HFFc6 (cell line): ENCODE data around the gene WDR1. TPM values are rescaled to one million over a fixed set of nuclear protein-coding genes. Genes with fewer than 3 reads are reported as not detected.

Source experiments
- DNase-seq: peaks from one replicate; pipeline ENCODE4 v3.0.0-alpha.2; 2018
- H3K27ac Mint-ChIP-seq: 2 replicates; pipeline ENCODE4 v1.8.0; 2020; ENCODE audit warnings: mild to moderate bottlenecking, mixed read lengths
- H3K27me3 Mint-ChIP-seq: 2 replicates; pipeline ENCODE4 v1.8.0; 2021; ENCODE audit warnings: mild to moderate bottlenecking, moderate library complexity, mixed read lengths; ENCODE audit not compliant: insufficient read depth
- H3K36me3 Mint-ChIP-seq: 2 replicates; pipeline ENCODE4 v1.8.0; 2021; ENCODE audit warnings: low read depth, mixed read lengths
- H3K4me1 Mint-ChIP-seq: 2 replicates; pipeline ENCODE4 v1.8.0; 2020; ENCODE audit warnings: low read depth, mixed read lengths
- H3K4me3 Mint-ChIP-seq: 2 replicates; pipeline ENCODE4 v1.8.0; 2020; ENCODE audit warnings: mild to moderate bottlenecking, moderate library complexity, mixed read lengths
- H3K9me3 Mint-ChIP-seq: 2 replicates; pipeline ENCODE4 v1.8.0; 2020; ENCODE audit warnings: mild to moderate bottlenecking, mixed read lengths
- CTCF ChIP-seq: fragments of 200-600 bp; sonication (generic); IDR thresholded peaks from 2 replicates; pipeline ENCODE4 v1.5.0; 2021; ENCODE audit warnings: antibody characterized with exemption, mild to moderate bottlenecking
- total RNA-seq, 6 experiments: library from RNA; stranded (reverse); fragmentation: NEBNext Ultra II Directional; extraction: Animal tissue kit (Norgen Biotek cat#: 25700); gene quantifications; 2 replicates in 1 of 6; 3 replicates in 5 of 6; pipeline ENCODE4 v1.2.3, GENCODE V29; 2021

Gene WDR1
- total RNA-seq, 6 experiments from 2014 or later, result 720 to 838 (median 782) TPM

- no peak overlapping the region for H3K4me3 Mint-ChIP-seq
- DNase-seq, result no peak
- peaks cover 21% of the 10 kb centered on the region for H3K27me3 Mint-ChIP-seq
- peak overlapping the region; percentile 53; the same call in 1 of the 2 replicates for H3K27ac Mint-ChIP-seq
- no peak for TF ChIP-seq CTCF
- H3K4me1 Mint-ChIP-seq, result no peaks in the 10 kb centered on the region; the same call in 1 of the 2 replicates
- no peaks in the 10 kb centered on the region for H3K9me3 Mint-ChIP-seq
- H3K36me3 Mint-ChIP-seq, result peaks cover 41% of the 10 kb centered on the region
Measured at GRCh38 chr4:10083331-10083771, 33.2 kb downstream of the WDR1 start.

- H3K27ac Mint-ChIP-seq, result peak overlapping the region; percentile 51; the same call in 1 of the 2 replicates
- H3K9me3 Mint-ChIP-seq, result no peaks in the 10 kb centered on the region
- H3K36me3 Mint-ChIP-seq, result peaks cover 35% of the 10 kb centered on the region
- no peak for TF ChIP-seq CTCF
- H3K4me3 Mint-ChIP-seq, result no peak overlapping the region; the same call in 1 of the 2 replicates
- no peak for DNase-seq
- no peaks in the 10 kb centered on the region; the same call in 1 of the 2 replicates for H3K4me1 Mint-ChIP-seq
- H3K27me3 Mint-ChIP-seq, result peaks cover 21% of the 10 kb centered on the region
Measured at GRCh38 chr4:10082459-10083272, 33.9 kb downstream of the WDR1 start.

GRCh38 chr4:10082047-10082446 is 34.6 kb downstream of the WDR1 start:
- H3K9me3 Mint-ChIP-seq, result no peaks in the 10 kb centered on the region
- H3K4me3 Mint-ChIP-seq, result no peak overlapping the region; the same call in 1 of the 2 replicates
- no peak for TF ChIP-seq CTCF
- H3K36me3 Mint-ChIP-seq, result peaks cover 29% of the 10 kb centered on the region
- H3K27me3 Mint-ChIP-seq, result peaks cover 21% of the 10 kb centered on the region
- H3K27ac Mint-ChIP-seq, result peak overlapping the region; percentile 51; the same call in 1 of the 2 replicates
- H3K4me1 Mint-ChIP-seq, result no peaks in the 10 kb centered on the region; the same call in 1 of the 2 replicates
- no peak for DNase-seq

GRCh38 chr4:10081218-10081606 is 35.4 kb downstream of the WDR1 start:
- H3K27me3 Mint-ChIP-seq, result peaks cover 19% of the 10 kb centered on the region
- H3K27ac Mint-ChIP-seq, result no peak overlapping the region
- no peak for DNase-seq
- no peaks in the 10 kb centered on the region for H3K9me3 Mint-ChIP-seq
- H3K4me3 Mint-ChIP-seq, result no peak overlapping the region
- TF ChIP-seq CTCF, result no peak
- H3K4me1 Mint-ChIP-seq, result peaks cover 4% of the 10 kb centered on the region
- H3K36me3 Mint-ChIP-seq, result peaks cover 30% of the 10 kb centered on the region

GRCh38 chr4:10080589-10081217 is 35.9 kb downstream of the WDR1 start:
- Mint-ChIP-seq H3K27me3 (peaks cover 17% of the 10 kb centered on the region), H3K4me1 (peaks cover 9% of the 10 kb centered on the region), H3K9me3 (no peaks in the 10 kb centered on the region), H3K27ac (no peak overlapping the region), H3K4me3 (no peak overlapping the region), H3K36me3 (peaks cover 33% of the 10 kb centered on the region)
- TF ChIP-seq CTCF, result no peak
- no peak for DNase-seq
